LHCN-M2 (cell line): Measurements from ENCODE around the gene HSBP1L1. TPM values are rescaled to one million over a fixed set of nuclear protein-coding genes. Genes with fewer than 3 reads are reported as not detected.

Experiments
- DNase-seq: peaks from one replicate; pipeline ENCODE4 v3.0.0-alpha.2; 2012; ENCODE audit warnings: low read depth
- total RNA-seq: library from RNA; depleted of rRNA; stranded (reverse); fragments of >200 nt; gene quantifications from 2 replicates; pipeline ENCODE4 v1.2.3, GENCODE V29; 2014

HSBP1L1 gene
- total RNA-seq, 1 experiment from 2014 or later = not detected

GRCh38 chr18:79944126-79944731 lies 20.2 kb upstream of the HSBP1L1 start:
- no peak for DNase-seq

GRCh38 chr18:79944746-79945117 lies 19.7 kb upstream of the HSBP1L1 start:
- no peak for DNase-seq

- DNase-seq = no peak
These were observed 19.1 kb upstream of the HSBP1L1 start for GRCh38 chr18:79945118-79946042.

GRCh38 chr18:79947054-79947755 lies 17.2 kb upstream of the HSBP1L1 start:
- no peak for DNase-seq

GRCh38 chr18:79947881-79948610 lies 16.4 kb upstream of the HSBP1L1 start:
- no peak for DNase-seq

- no peak for DNase-seq
These were observed 15.6 kb upstream of the HSBP1L1 start for GRCh38 chr18:79948719-79949411.

- no peak for DNase-seq
These were observed 14.6 kb upstream of the HSBP1L1 start for GRCh38 chr18:79949697-79950487.

GRCh38 chr18:79950515-79951341 lies 13.7 kb upstream of the HSBP1L1 start:
- DNase-seq = peak; percentile 28

- DNase-seq = peak; percentile 79
These were observed 12.6 kb upstream of the HSBP1L1 start, which contains the start of gene SLC66A2 for GRCh38 chr18:79951545-79952455. Gene SLC66A2 (minus strand): TSS chr18:79951653. CDS start chr18:79950926, 727 bp downstream.

- no peak for DNase-seq
These were observed 11.9 kb upstream of the HSBP1L1 start for GRCh38 chr18:79952456-79952995.

GRCh38 chr18:79952996-79953559 lies 11.4 kb upstream of the HSBP1L1 start:
- DNase-seq = no peak

GRCh38 chr18:79953971-79954651 lies 10.3 kb upstream of the HSBP1L1 start:
- DNase-seq = no peak

- no peak for DNase-seq
These were observed 9.7 kb upstream of the HSBP1L1 start for GRCh38 chr18:79954791-79955190.

GRCh38 chr18:79955302-79956075 lies 9.0 kb upstream of the HSBP1L1 start:
- DNase-seq = no peak

- DNase-seq = no peak
These were observed 8.2 kb upstream of the HSBP1L1 start for GRCh38 chr18:79956276-79956675.

- no peak for DNase-seq
These were observed 5.5 kb upstream of the HSBP1L1 start for GRCh38 chr18:79958981-79959380.
